HG03139 (cell line): Measurements from ENCODE around the gene MTCL3.

Source experiments
- ATAC-seq: cut with Tn5 transposase; IDR thresholded peaks from one replicate; pipeline ENCODE4 v1.9.1; 2021; ENCODE audit not compliant: unreplicated experiment

MTCL3 gene

DNA sequence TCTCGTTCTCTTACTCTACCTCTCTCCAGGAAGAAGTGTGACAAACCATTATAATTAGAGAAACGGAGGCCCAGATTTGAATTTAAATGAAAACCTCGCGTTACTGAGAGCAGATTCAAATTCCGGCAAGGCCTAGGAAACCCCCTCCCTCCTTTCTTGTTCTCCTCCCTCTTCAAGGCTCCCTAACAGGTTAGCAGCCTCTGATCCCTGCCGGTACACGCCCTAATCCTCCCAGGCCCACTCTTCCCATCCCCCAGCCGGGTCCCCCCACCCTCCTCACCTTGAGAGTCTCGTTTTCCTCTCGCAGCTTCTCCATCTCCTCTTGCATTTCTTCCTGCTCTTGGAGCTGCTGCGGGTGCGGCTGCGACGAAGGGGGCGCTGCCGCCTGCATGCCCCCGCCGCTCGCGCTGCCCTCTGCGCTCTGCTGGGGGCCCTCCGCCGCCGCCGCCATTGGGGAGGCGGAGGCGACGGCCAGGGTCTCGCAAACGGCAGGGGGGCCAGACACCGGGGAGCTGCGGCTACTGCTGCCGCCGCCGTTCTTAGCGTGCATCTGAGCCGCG lies 3.8 kb downstream of the MTCL3 start:
- peak; percentile 12 for ATAC-seq

DNA sequence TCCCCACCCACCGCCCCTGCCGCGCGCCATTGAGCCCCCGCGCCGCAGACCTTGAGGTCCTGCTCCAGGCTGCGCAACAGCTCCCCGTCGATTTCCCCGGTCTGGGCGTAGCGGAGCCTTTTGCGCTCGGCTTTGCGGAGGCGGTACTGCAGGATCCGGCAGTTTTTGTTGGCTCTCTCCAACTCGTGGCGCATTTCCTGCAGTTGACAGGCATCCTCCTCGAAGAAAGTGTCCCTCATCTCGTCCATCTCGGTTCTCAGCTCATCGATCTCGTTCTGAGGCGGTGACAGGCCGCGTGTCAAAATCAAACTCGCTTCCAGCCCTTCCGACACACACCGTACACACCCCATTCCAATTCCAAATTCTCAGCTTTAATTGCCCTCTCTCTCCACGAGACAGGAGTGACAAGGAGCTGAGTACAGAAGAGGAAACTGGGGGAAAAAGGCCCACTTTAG lies 4.3 kb downstream of the MTCL3 start:
- no peak for ATAC-seq

DNA sequence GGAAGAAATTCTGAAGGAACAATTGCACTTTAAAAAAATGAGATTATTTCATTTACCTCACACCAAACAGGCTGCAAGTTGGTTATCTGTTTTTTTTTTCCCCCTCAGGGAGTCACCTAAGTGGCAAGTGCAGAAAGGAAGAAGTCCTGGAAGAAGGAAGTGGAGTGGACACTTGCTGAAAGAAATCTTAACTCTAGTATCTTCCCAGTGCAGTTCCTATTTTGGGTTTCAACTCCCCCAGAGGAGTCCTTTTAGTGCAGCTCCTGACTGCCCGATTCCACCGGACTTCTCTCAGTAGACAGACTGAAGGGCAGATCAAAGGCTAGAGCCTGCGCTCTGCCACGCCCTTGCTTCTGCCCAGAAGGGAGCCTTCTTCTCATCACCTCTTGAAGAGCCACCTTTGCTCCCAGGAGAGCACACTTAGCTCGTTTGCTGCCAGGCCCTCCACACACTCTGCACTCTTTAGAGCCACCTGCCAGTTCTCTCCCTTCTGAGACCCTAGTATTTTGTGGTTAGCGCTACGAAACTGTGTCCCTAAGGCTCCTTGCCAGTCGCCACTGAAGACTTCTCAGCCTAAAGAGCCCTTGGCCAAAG lies 4.9 kb downstream of the MTCL3 start:
- ATAC-seq = no peak

DNA sequence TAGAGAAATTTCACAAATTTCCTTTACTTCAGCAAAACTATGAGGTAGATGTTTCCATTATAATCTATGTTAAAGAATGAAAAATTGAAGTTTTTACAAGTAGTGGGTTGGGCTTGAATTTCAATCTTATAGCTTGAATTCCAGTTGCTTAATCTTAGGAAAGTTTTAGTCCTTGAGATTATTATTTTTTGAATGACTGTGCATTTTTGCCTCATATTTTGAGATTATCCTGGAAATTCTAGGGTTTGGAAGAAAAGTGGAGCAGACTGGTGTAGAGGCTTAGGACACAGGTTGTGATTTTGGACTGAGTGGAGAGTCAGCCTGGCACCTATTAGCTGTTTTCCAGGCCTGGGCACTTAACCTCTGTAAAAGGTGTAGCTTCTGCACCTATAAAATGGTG lies 5.7 kb downstream of the MTCL3 start:
- no peak for ATAC-seq

DNA sequence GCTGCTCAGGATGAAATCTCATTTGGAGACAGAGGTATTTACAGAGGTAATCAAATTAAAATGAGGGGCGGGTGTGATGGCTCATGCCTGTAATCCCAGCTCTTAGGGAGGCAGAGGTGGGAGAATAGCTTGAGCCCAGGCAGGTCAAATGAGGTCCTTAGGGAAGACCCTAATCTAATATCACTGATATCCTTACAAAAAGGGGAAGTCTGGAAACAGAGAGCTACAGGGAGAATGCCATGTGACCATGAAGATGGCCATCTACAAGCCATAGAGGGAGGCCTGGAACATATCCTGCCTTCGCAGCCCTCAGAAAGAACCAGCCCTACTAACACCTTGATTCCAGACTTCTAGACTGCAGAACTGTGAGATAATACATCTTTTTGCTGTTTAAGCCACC lies 8.3 kb downstream of the MTCL3 start:
- no peak for ATAC-seq

DNA sequence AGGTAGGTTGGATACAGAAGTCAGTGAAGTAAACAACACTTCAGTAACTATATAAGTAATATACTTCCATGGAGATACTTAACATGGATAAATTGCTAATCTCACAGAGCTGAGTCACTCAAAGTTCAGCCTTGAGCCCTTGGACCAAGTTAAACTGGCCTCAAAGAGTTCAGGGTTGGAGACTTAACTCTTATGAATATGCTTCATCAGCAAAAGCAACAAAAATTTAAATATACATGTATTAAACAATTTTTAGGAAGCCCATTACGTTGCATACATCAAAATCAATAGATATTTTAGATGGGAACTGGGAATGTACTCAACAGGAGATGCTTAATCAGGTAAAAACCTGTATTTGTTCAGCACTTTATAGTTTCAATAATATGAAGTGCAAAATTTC lies 12.2 kb downstream of the MTCL3 start:
- ATAC-seq = no peak

GRCh38 chr6:127503022-127503421 lies 16.1 kb downstream of the MTCL3 start:
- no peak for ATAC-seq

DNA sequence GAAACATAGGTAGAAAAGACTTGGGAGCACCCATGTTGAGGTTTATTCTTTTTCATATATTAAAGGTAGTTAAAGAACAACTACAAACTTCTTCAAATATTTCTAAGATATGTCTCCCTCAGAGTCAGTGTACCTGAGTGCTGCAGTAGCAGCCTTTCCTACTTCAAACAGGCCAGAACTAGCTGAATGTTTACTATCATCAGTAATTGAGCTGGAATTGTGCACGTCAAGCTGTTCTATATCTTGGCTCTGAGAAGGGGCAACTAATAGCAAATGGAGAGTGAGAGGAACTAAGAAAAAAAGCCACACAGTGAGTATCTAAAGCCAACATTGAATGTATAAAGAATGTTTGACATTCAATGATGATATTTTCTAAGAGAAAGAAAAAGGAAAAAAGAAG lies 21.7 kb downstream of the MTCL3 start:
- no peak for ATAC-seq

- ATAC-seq = no peak
Measured at GRCh38 chr6:127496471-127496870, 22.7 kb downstream of the MTCL3 start.

DNA sequence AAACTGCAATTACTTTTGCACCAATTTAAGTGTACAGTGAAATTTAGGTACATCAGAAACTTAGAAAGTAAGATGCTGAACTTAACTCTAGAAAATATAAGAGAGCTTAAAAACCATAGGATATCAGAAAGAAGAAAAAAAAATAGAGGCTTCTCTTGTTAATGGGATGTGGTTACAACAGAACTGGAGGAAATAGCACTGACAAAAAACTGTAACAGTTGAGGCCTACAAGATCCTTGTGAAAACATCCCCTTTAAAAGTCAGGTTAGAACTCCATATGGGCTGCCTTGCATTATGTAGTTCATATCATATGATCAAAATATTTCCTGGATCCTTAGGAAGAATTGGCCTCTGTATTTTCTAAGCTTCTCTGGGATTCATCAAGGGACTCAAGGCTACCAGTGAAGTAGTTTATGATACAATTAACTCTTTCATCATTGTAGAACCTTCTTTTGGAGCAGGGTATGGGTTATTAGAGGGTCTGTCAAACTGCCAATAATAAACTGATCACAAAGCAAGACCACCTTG lies 24.8 kb downstream of the MTCL3 start:
- no peak for ATAC-seq

DNA sequence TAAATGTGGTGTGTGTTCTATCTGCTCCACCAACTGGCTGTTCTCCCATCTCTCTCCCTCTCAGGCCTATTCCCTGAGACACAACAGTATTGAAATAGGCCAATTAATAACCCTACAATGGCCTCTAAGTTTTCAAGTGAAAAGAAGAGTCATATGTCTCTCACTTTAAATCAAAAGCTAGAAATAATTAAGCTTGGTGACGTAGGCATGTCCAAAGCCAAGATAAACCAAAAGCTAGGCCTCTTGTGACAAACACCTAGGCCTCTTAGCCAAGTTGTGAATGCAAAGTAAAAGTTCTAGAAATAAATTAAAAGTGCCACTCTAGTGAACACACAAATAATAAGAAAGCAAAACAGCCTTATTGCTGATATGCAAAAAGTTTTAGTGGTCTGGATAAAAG lies 29.9 kb downstream of the MTCL3 start:
- no peak for ATAC-seq

DNA sequence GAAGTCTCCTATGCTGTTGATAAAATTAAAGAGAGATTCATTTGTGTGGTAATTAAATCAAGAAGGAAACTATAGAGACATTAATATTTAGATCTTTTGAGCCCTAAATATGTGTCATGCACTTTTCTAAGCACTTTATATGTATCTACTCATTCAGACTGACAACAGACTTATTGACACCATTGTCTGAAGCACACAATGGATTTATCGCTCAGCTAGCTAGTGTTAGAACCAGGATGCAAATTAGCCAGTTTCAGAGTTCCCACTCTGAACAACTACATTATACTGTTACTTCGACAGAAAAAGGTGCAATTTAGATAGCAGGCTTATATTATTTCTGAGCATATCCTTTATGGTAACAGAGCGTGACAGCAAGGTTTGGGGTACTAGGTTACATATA lies 32.2 kb downstream of the MTCL3 start:
- ATAC-seq = no peak

GRCh38 chr6:127484212-127484863 lies 34.8 kb downstream of the MTCL3 start:
- ATAC-seq = peak; percentile 99

DNA sequence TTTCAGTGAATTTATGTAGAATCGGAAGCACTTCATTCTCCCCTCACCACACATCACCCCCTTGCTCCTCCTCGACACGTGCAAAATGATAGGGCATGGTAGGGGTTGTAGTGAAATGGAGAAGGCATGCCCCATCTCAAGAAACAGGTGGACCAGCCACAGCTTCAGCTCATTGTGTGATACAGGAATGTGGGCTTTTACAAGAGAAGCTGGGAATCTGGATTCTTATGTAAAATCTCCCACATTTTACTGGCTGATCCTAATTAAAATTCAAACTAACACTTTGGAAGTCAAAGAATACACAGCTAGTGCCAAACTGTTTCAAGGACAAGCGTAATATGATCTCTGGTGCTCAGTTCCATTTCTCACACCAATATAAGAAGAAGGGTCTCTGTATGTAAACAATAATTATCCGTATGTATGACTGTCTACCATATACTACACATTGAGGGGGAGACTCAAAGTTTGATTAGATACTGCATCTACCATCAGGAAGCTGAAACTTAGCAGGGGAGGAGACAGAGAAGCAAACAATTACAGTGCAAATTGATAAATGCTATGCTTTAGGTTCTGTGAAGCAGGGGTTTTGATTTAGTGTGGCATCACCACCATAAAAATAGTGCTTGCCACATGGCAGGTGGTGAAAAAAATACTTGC lies 35.6 kb downstream of the MTCL3 start:
- peak; percentile 17 for ATAC-seq

GRCh38 chr6:127482325-127482724 lies 36.8 kb downstream of the MTCL3 start:
- no peak for ATAC-seq

- no peak for ATAC-seq
Measured at GRCh38 chr6:127481628-127482027, 37.5 kb downstream of the MTCL3 start.

GRCh38 chr6:127481111-127481510 lies 38.0 kb downstream of the MTCL3 start:
- no peak for ATAC-seq

DNA sequence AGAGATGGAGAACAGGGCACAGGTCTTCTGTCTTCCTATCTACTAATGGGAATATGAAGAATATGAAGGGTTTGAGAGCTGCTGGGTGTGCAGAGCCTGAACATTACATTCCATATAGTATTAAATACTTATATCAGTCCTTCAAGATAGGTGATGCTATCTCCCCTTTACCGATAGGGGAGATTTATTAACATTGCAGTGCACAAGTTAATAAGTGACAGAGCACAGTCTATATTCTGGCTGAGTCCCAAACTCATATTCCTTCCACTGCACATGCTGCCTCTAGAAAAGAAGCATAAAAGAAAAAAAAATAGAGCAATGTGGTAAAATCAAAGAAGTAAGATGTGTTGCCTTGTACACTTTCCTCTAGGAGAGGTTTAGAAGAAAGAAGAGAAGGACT lies 41.5 kb downstream of the MTCL3 start:
- ATAC-seq = no peak

DNA sequence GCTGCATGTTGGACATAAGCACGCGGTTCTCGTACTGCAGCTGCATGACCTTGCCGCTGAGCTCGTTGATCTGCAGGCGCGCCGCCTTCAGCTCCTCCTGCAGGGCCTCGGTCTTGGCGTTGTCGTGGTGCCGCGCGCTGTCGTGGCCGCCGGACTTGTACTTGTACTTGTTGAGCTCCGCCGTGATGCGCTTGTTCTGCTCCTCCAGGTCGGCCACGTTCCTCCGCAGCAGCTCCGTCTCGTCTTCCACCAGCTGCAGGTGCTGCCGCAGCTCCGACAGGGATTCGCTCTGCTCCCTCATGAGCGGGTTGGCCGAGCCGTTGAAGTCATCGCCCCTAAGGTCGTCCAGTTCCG lies 43.3 kb downstream of the MTCL3 start:
- no peak for ATAC-seq

DNA sequence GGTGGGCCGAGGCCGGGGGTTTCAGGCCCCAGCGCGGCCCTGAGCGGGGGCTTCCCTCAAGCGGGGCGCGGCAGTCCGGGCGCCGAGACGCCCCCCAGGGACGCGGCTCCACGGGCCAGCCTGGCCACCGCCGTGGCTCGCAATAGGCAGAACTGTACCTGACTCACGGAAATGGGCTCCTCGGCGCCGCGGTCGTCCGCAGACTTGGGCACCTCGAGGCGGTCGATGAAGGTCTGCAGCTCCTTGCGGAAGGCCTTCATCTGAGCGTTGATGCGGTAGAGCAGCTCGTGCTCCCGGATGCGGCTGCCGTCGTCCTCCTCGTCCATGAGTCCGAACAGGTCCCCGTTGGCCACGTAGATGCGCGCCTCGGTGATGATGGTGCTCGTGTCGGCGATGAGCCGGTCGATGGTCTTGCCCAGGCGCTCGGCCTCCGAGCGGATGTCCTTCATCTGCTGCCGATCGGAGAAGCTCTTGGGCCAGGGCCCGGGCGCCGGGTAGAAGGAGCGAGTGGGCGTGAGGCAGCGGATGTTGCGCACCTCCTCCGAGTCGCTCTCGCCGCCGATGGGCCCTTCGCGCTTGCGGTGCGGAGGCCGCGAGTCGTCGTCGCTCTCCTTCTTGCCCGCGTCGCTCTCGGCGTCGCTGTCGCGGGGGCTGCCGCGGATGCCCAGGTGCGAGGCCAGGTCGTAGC lies 43.9 kb downstream of the MTCL3 start:
- no peak for ATAC-seq
